ENCODE data around the gene C1orf141. TPM values are rescaled to one million over a fixed set of nuclear protein-coding genes. Genes with fewer than 3 reads are reported as not detected.
"Not testable (repeated sequence)": the region's sequence is repeated elsewhere in the genome, so short reads cannot be mapped to it uniquely, and the experiment has no call there.

C1orf141 gene
- total RNA-seq, 1 donor from 2014 or later = not detected

DNA sequence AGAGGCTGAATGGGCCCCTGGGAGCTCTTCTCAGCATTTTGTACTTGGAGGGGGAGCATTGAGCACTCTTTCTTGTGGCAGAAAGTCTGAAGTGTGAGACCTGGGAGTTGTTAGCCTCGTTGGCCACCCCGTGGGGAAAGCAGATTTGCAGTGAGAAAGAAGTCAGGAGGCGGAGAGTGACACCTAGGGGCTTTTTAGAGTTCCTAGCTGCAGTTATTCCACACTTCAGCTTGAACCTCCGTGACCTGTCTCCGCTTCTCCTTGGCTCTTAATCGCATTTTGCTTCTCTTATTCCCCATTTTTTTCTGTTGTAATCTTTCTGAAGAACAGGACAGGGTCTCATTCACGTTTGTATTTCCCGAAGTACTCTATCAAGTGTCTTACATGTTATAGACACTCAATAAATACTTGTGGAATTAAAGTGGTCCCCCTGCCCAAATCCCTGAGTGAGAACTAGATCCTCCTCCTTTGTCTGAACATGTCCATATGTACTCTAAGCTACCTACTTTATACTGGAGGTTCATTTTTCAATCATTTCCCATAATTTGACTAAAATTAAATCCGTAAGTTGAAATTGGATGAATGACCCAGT, 14.5 kb upstream of the C1orf141 start:
- Mint-ChIP-seq H3K9me3 (ENCODE audit: unreplicated experiment) (no peaks in the 10 kb centered on the region), H3K4me3 (ENCODE audit: unreplicated experiment) (no peak overlapping the region), H3K4me1 (ENCODE audit: unreplicated experiment) (no peaks in the 10 kb centered on the region), H3K36me3 (ENCODE audit: low read depth, unreplicated experiment) (no peaks in the 10 kb centered on the region), H3K27me3 (ENCODE audit: unreplicated experiment) (peaks cover 3% of the 10 kb centered on the region), H3K27ac (ENCODE audit: unreplicated experiment) (no peak overlapping the region)
- DNase-seq (ENCODE audit: low spot score) = peak; percentile 53
- TF ChIP-seq, protein P1, sequence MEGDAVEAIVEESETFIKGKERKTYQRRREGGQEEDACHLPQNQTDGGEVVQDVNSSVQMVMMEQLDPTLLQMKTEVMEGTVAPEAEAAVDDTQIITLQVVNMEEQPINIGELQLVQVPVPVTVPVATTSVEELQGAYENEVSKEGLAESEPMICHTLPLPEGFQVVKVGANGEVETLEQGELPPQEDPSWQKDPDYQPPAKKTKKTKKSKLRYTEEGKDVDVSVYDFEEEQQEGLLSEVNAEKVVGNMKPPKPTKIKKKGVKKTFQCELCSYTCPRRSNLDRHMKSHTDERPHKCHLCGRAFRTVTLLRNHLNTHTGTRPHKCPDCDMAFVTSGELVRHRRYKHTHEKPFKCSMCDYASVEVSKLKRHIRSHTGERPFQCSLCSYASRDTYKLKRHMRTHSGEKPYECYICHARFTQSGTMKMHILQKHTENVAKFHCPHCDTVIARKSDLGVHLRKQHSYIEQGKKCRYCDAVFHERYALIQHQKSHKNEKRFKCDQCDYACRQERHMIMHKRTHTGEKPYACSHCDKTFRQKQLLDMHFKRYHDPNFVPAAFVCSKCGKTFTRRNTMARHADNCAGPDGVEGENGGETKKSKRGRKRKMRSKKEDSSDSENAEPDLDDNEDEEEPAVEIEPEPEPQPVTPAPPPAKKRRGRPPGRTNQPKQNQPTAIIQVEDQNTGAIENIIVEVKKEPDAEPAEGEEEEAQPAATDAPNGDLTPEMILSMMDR (IDR thresholded peaks at IDR 0.05; ENCODE audit: unreplicated experiment) = no peak

DNA sequence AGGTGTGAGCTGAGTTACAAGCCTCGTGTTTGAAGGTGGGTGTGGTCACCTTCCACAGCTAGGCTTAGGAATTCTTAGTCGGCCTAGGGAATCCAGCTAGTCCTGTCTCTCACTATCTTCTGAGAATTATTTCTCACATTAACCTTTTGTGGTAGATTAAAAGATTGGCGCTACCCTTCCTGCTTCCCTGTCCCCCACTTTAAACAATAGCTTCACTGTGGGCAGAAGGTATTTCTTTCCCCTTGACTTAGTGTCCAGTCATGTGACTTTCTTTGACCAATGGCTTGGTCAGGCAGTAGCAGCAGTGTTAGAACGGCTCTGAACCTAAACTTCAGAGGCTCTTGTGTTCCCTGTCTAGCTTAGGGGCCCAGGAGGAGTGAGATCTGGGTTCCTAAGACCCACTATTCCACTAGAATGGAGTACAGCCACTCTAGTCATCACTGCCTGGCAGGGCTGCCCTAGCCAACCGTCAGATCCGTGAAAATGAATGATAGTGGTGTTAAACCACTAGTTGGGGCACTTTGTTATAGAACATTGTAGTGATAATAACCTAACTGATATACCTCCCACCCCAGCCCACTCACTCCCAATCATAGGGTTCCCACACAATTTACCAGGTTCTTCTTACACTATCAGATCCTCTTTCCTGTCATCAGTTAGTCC, 13.9 kb upstream of the C1orf141 start:
- Mint-ChIP-seq H3K4me1 (ENCODE audit: unreplicated experiment) (no peaks in the 10 kb centered on the region), H3K4me3 (ENCODE audit: unreplicated experiment) (no peak overlapping the region), H3K27ac (ENCODE audit: unreplicated experiment) (no peak overlapping the region), H3K9me3 (ENCODE audit: unreplicated experiment) (no peaks in the 10 kb centered on the region), H3K36me3 (ENCODE audit: low read depth, unreplicated experiment) (no peaks in the 10 kb centered on the region), H3K27me3 (ENCODE audit: unreplicated experiment) (peaks cover 3% of the 10 kb centered on the region)
- no peak for DNase-seq (ENCODE audit: low spot score)
- TF ChIP-seq, protein P1 (IDR thresholded peaks at IDR 0.05; ENCODE audit: unreplicated experiment) = no peak

DNA sequence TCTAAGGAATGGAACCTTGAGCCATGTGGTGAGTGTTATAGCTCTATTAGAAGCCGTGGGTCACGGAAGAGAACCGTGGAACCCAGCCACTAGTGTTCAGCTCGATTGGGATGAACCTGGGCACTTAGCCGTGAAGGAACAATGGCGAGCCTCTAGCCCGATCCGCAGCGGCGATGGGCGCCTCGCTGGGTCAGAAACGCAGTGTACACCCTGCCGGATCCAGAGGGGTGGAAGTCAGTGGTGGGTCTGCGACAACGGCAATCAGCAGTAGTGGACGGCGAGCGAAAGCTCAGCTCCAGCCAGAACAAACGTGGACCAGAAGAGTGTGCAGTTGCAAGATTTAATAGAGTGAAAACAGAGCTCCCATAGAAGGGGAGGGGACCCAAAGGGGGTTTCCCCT, 13.2 kb upstream of the C1orf141 start:
- not testable (repeated sequence) for H3K4me3 Mint-ChIP-seq (ENCODE audit: unreplicated experiment); H3K9me3 Mint-ChIP-seq (ENCODE audit: unreplicated experiment); DNase-seq (ENCODE audit: low spot score); H3K27ac Mint-ChIP-seq (ENCODE audit: unreplicated experiment); H3K4me1 Mint-ChIP-seq (ENCODE audit: unreplicated experiment); H3K36me3 Mint-ChIP-seq (ENCODE audit: low read depth, unreplicated experiment); H3K27me3 Mint-ChIP-seq (ENCODE audit: unreplicated experiment)

DNA sequence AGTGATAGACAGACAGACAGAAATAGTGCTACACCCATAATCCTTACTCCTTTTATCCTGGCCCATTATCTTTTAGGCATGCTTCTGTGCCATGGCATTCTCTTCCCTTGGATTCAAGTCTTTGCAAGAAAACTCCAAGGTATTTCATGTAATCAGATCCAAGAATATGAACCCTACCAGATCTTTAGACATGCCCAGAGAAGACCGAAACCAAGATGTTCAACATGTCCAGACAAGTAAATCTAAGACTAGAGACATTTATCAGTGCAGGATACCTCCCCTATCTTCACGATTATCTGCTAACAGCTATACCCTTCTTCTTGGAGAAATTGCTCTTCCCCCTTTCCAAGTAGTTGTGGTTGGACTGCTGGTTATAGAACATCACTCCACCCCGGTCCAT, 11.8 kb upstream of the C1orf141 start:
- H3K27me3 Mint-ChIP-seq (ENCODE audit: unreplicated experiment) = peaks cover 3% of the 10 kb centered on the region

DNA sequence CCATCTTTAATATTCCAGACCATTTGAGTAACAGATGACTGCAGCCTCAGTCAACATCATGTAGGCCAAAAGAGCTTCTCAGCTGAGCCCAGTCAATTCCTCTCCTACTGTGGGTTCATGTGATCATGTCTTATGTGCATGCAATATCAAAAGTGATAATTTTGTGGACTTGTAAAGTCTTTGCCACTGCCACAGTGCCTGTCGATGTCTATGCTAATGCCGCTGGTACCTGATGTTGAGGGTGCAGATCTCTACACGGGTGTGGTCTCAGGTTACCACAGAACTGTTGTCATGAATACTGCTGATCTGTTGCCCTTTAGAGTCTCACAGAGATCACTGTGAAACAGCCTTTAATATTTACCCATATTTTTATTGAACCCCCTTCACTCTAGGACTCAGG, 11.3 kb upstream of the C1orf141 start:
- no peak for DNase-seq (ENCODE audit: low spot score)
- TF ChIP-seq, protein P1 (IDR thresholded peaks at IDR 0.05; ENCODE audit: unreplicated experiment) = no peak
- Mint-ChIP-seq H3K4me3 (ENCODE audit: unreplicated experiment) (no peak overlapping the region), H3K27me3 (ENCODE audit: unreplicated experiment) (peaks cover 3% of the 10 kb centered on the region), H3K36me3 (ENCODE audit: low read depth, unreplicated experiment) (no peaks in the 10 kb centered on the region), H3K9me3 (ENCODE audit: unreplicated experiment) (no peaks in the 10 kb centered on the region), H3K27ac (ENCODE audit: unreplicated experiment) (no peak overlapping the region), H3K4me1 (ENCODE audit: unreplicated experiment) (no peaks in the 10 kb centered on the region)

More for the DNA sequence above, 11.8 kb upstream of the C1orf141 start:
- no peak for DNase-seq (ENCODE audit: low spot score)
- Mint-ChIP-seq H3K9me3 (ENCODE audit: unreplicated experiment) (no peaks in the 10 kb centered on the region), H3K27ac (ENCODE audit: unreplicated experiment) (no peak overlapping the region), H3K4me1 (ENCODE audit: unreplicated experiment) (no peaks in the 10 kb centered on the region), H3K4me3 (ENCODE audit: unreplicated experiment) (no peak overlapping the region), H3K36me3 (ENCODE audit: low read depth, unreplicated experiment) (no peaks in the 10 kb centered on the region)
- TF ChIP-seq, protein P1 (IDR thresholded peaks at IDR 0.05; ENCODE audit: unreplicated experiment) = no peak

Measured in endothelial cell (in vitro differentiated cells).